ENCODE results near the gene C12orf76. TPM values are rescaled to one million over a fixed set of nuclear protein-coding genes. Genes with fewer than 3 reads are reported as not detected.

C12orf76 gene
- total and polyA plus RNA-seq, 2 of the 13 experiments (the other 11 are each of a cell fraction or from before 2014, with no cell fraction given) = 15.8 to 38.4 TPM

DNA sequence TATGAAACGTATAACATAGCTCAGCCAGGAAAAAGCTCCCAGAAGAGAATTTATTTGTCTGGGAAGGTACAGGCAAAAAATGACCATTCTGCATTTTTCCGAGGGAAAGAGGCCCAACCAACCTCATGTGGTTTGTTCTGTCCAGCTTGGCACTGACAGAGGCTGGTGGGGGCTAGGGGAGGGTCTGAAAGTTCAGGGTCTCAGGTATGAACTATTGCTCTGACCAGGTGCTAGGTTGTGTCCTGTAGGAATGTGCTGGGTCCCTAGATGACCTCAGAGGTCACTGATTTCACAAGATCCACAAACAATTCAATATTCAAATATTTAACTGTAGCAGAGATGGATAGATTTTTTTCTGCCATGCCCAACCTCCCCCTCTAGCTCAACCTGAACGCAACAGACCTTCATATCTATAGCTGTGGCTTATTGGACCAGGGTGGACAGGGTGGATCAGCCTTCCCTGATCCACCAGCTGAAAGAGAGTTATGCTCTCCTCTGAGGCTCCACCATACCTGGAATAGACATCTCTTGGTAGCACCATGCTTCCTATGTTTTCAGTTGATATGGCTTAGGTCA lies 42.9 kb upstream of the C12orf76 start (continued):
- TF ChIP-seq, protein P1, sequence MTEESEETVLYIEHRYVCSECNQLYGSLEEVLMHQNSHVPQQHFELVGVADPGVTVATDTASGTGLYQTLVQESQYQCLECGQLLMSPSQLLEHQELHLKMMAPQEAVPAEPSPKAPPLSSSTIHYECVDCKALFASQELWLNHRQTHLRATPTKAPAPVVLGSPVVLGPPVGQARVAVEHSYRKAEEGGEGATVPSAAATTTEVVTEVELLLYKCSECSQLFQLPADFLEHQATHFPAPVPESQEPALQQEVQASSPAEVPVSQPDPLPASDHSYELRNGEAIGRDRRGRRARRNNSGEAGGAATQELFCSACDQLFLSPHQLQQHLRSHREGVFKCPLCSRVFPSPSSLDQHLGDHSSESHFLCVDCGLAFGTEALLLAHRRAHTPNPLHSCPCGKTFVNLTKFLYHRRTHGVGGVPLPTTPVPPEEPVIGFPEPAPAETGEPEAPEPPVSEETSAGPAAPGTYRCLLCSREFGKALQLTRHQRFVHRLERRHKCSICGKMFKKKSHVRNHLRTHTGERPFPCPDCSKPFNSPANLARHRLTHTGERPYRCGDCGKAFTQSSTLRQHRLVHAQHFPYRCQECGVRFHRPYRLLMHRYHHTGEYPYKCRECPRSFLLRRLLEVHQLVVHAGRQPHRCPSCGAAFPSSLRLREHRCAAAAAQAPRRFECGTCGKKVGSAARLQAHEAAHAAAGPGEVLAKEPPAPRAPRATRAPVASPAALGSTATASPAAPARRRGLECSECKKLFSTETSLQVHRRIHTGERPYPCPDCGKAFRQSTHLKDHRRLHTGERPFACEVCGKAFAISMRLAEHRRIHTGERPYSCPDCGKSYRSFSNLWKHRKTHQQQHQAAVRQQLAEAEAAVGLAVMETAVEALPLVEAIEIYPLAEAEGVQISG (CRISPR knock-in tag; IDR thresholded peaks at IDR 0.05) = peak; percentile 62; the same call in 1 of the 2 replicates
- TF ChIP-seq ZBTB33 (CRISPR knock-in tag; IDR thresholded peaks at IDR 0.05) (no peak), ZNF724P (CRISPR knock-in tag; IDR thresholded peaks at IDR 0.05; ENCODE audit: borderline replicate concordance) (no peak)

DNA sequence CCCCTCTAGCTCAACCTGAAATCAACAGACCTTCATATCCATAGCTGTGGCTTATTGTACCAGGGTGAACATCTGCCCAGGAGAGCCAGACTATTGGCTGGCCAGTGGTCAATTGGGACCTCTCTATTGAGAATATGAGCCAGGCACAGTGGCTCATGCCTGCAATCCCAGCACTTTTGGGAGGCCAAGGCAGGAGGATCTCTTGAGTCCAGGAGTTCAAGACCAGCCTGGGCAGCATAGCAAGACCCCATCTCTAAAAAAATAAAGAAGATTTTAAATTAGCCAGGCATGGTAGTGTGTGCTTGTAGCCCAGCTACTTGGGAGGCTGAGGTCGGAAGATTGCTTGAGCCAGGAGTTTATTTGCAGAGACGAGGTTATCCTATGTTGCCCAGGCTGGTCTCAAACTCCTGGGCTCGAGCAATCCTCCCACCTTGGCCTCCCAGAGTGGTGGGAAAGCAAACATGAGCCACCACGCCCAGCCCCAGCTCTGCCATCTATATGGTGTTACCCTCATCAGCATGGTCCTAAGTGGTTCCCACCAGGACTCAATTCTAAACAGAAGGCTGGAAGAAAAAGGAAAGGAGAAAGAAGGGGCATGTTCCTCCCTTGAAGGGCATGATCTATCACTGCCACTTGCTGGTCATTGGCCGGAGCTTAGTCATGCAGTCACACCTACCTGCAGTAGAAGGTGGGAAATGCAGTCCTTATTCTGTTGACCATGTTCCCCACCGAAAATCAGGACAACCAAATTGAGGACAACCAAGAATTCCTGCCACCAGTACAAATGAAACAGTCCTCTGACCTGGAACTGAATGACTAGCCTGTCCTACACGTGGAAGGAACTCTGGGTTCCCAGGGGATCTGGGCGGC lies 42.2 kb upstream of the C12orf76 start:
- 39% methylated on average over 8 of the region's 8 CpGs for WGBS (ENCODE audit: low lambda C conversion rate)
- DNase-seq (ENCODE audit: low spot score) = no peak
- H3K4me3 ChIP-seq (replicated peaks in 1 of 3; ENCODE audit: insufficient read depth in 1 of 3, low read depth in 2 of 3, low read length in 3 of 3) = peak overlapping the region in 2 of 3 experiments; percentile 19 to 31; a peak in 3 of 6 replicates
- H3K79me2 ChIP-seq (ENCODE audit: insufficient read depth, low read length) = no peaks in the 10 kb centered on the region
- H4K20me1 ChIP-seq (ENCODE audit: insufficient read depth, low read length) = no peaks in the 10 kb centered on the region
- peak overlapping the region; percentile 71 for H3K4me2 ChIP-seq (ENCODE audit: low read depth, low read length)
- POLR2A ChIA-PET = interaction anchor here (0.7 to 3.8 kb wide), 19 partner anchors 9 to 362 kb away, joined by 3 to 56 read pairs (median 6); partner anchors contain the start of genes ARPC3 and C12orf76
- H3K27ac ChIP-seq (ENCODE audit: extremely low read length, insufficient read depth, low read length) = peak overlapping the region; percentile 92
- H3K36me3 ChIP-seq (replicated peaks in 1 of 2; ENCODE audit: control insufficient read depth in 1 of 2, insufficient read depth in 2 of 2, low read length in 2 of 2) = no peaks in the 10 kb centered on the region
- H3K27me3 ChIP-seq (ENCODE audit: control insufficient read depth in 1 of 2, insufficient read depth in 2 of 2, low read length in 2 of 2) = no peaks in the 10 kb centered on the region
- H3K9ac ChIP-seq (ENCODE audit: insufficient read depth, low read depth, low read length) = peak overlapping the region; percentile 60
- intact Hi-C loops (cut with micrococcal nuclease; ENCODE audit: unreplicated experiment) = loop anchor here (2.0 kb wide), 1 partner anchor 52 kb away; no protein-coding TSS in a partner anchor
- peaks cover 79% of the 10 kb centered on the region for H3K4me1 ChIP-seq (ENCODE audit: insufficient read depth, low read length)
- no peaks in the 10 kb centered on the region for H3K9me3 ChIP-seq (ENCODE audit: low read length)
- in situ Hi-C loops (cut with HindIII; ENCODE audit: extremely low pct_ligation_motif_present, low pct_unique_long_range_greater_than_20kb) = no loop called here
- H2AFZ ChIP-seq (ENCODE audit: low read length) = no peak overlapping the region
- CTCF ChIA-PET (ENCODE audit: low intra/inter-chr PET ratio, low total read pairs) = interaction anchor here (1.3 to 1.8 kb wide), 2 partner anchors 10 to 47 kb away, joined by 3 read pairs; no protein-coding TSS in a partner anchor
- BruUV-seq (replicated peaks) = TSS peak; percentile 93
- ATAC-seq = no peak; the same call in 2 of the 3 replicates
- FAIRE-seq = no peak
- TF ChIP-seq, protein P2, sequence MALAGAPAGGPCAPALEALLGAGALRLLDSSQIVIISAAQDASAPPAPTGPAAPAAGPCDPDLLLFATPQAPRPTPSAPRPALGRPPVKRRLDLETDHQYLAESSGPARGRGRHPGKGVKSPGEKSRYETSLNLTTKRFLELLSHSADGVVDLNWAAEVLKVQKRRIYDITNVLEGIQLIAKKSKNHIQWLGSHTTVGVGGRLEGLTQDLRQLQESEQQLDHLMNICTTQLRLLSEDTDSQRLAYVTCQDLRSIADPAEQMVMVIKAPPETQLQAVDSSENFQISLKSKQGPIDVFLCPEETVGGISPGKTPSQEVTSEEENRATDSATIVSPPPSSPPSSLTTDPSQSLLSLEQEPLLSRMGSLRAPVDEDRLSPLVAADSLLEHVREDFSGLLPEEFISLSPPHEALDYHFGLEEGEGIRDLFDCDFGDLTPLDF (CRISPR knock-in tag; IDR thresholded peaks at IDR 0.05) = no peak
- TF ChIP-seq NFIC (IDR thresholded peaks at IDR 0.05; ENCODE audit: low read length) (no peak), MTA3 (CRISPR knock-in tag; IDR thresholded peaks at IDR 0.05) (no peak), ZNF232 (CRISPR knock-in tag; IDR thresholded peaks at IDR 0.05; ENCODE audit: borderline replicate concordance) (no peak), ZNF546 (CRISPR knock-in tag; conservative IDR thresholded peaks at IDR 0.05) (no peak), ZNF768 (CRISPR knock-in tag; IDR thresholded peaks at IDR 0.05) (no peak), AHR (CRISPR knock-in tag; IDR thresholded peaks at IDR 0.05) (no peak)
- TF ChIP-seq, protein P3, sequence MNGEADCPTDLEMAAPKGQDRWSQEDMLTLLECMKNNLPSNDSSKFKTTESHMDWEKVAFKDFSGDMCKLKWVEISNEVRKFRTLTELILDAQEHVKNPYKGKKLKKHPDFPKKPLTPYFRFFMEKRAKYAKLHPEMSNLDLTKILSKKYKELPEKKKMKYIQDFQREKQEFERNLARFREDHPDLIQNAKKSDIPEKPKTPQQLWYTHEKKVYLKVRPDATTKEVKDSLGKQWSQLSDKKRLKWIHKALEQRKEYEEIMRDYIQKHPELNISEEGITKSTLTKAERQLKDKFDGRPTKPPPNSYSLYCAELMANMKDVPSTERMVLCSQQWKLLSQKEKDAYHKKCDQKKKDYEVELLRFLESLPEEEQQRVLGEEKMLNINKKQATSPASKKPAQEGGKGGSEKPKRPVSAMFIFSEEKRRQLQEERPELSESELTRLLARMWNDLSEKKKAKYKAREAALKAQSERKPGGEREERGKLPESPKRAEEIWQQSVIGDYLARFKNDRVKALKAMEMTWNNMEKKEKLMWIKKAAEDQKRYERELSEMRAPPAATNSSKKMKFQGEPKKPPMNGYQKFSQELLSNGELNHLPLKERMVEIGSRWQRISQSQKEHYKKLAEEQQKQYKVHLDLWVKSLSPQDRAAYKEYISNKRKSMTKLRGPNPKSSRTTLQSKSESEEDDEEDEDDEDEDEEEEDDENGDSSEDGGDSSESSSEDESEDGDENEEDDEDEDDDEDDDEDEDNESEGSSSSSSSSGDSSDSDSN (CRISPR knock-in tag; IDR thresholded peaks at IDR 0.05) = peak; percentile 29; the same call in 1 of the 2 replicates

Data from HepG2 (cell line).